ENCODE data around the gene SH3YL1. TPM values are rescaled to one million over a fixed set of nuclear protein-coding genes. Genes with fewer than 3 reads are reported as not detected.

SH3YL1 gene
- total RNA-seq, 1 experiment from 2014 or later, result 26.5 TPM

DNA sequence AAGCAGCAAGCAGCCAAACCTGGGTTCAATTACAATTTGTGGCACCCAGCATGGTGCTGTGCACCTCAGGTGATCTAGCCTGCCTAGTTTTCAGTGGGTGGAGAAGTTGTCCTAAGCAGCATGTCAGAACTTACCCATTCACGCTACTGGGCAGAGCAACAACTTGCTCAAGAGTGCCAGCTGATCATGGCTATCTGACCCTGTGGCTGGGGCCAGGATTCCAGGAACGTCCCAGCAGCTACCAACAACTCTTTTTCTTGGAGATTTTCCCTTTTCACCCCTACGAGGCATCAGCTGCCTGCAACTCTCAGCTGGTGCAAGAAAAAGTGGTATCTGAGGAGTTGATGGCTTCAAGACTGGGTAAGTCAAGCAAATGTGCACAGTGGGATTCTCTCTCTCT is 83.5 kb downstream of the SH3YL1 start:
- TF ChIP-seq, protein P1, sequence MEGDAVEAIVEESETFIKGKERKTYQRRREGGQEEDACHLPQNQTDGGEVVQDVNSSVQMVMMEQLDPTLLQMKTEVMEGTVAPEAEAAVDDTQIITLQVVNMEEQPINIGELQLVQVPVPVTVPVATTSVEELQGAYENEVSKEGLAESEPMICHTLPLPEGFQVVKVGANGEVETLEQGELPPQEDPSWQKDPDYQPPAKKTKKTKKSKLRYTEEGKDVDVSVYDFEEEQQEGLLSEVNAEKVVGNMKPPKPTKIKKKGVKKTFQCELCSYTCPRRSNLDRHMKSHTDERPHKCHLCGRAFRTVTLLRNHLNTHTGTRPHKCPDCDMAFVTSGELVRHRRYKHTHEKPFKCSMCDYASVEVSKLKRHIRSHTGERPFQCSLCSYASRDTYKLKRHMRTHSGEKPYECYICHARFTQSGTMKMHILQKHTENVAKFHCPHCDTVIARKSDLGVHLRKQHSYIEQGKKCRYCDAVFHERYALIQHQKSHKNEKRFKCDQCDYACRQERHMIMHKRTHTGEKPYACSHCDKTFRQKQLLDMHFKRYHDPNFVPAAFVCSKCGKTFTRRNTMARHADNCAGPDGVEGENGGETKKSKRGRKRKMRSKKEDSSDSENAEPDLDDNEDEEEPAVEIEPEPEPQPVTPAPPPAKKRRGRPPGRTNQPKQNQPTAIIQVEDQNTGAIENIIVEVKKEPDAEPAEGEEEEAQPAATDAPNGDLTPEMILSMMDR (conservative IDR thresholded peaks at IDR 0.05), result no peak
- Mint-ChIP-seq H3K36me3 (ENCODE audit: insufficient read depth in 1 of 3, low read depth in 3 of 3) (peaks cover 11 to 26% (median 24%) of the 10 kb centered on the region in 3 experiments), H3K27ac (no peak overlapping the region), H3K4me3 (no peak overlapping the region), H3K27me3 (ENCODE audit: low read depth) (peaks cover 5% of the 10 kb centered on the region), H3K9me3 (peaks cover 48% of the 10 kb centered on the region in 2 experiments), H3K4me1 (no peaks in the 10 kb centered on the region)
- Histone ChIP-seq H3K9me3 (ENCODE audit: control insufficient read depth, low read depth, low read length) (peaks cover 24% of the 10 kb centered on the region), H3K18ac (ENCODE audit: insufficient read length, low read depth, low read length) (no peak overlapping the region), H3T11ph (ENCODE audit: low read length) (no peak overlapping the region), H3K4me2 (ENCODE audit: insufficient read depth, insufficient read length, low read length) (no peak overlapping the region), H2BK5ac (ENCODE audit: insufficient read length, low read length) (no peak overlapping the region), H3K4ac (ENCODE audit: low read depth, low read length) (no peak overlapping the region), H3K79me1 (ENCODE audit: insufficient read depth, low read depth, low read length, poor library complexity, severe bottlenecking) (no peaks in the 10 kb centered on the region), H2AK5ac (ENCODE audit: insufficient read length, low read length) (no peak overlapping the region), H2BK20ac (ENCODE audit: low read depth, low read length, poor library complexity, severe bottlenecking) (no peak overlapping the region), H2BK15ac (ENCODE audit: low read depth, low read length) (no peak overlapping the region), H4K20me1 (ENCODE audit: control insufficient read depth, insufficient read depth, insufficient read length) (no peaks in the 10 kb centered on the region), H4K91ac (ENCODE audit: insufficient read length, low read depth, low read length) (no peak overlapping the region), H4K8ac (replicated peaks; ENCODE audit: insufficient read length, low read depth, low read length) (no peak overlapping the region), H3K79me2 (ENCODE audit: insufficient read depth, low read length) (no peaks in the 10 kb centered on the region), H3K27me3 (ENCODE audit: insufficient read depth, low read length) (no peaks in the 10 kb centered on the region), H4K5ac (ENCODE audit: insufficient read length, low read depth, low read length) (no peak overlapping the region), H3K27ac (ENCODE audit: insufficient read length, low read depth, low read length) (no peak overlapping the region), H3K14ac (ENCODE audit: insufficient read depth, low read length) (no peak overlapping the region), H3K23ac (ENCODE audit: insufficient read length, low read depth, low read length) (no peak overlapping the region), H3K23me2 (ENCODE audit: insufficient read length, low read depth, low read length, poor library complexity, severe bottlenecking) (no peaks in the 10 kb centered on the region), H3K4me1 (ENCODE audit: insufficient read depth, low read length) (no peaks in the 10 kb centered on the region), H2BK120ac (ENCODE audit: low read depth, low read length, poor library complexity, severe bottlenecking) (no peak overlapping the region), H2BK12ac (ENCODE audit: insufficient read length, low read depth, low read length) (no peak overlapping the region), H2AFZ (ENCODE audit: low read length) (no peak overlapping the region), H3K56ac (ENCODE audit: insufficient read length, low read depth, low read length) (no peak overlapping the region), H3K9ac (ENCODE audit: extremely low read depth, insufficient read length, low read length) (no peak overlapping the region)
- no peak for DNase-seq
- WGBS (ENCODE audit: extremely low coverage, insufficient read length, low lambda C conversion rate), result no CpG with 5 or more reads among the region's 3 CpGs

All from H9 (cell line).